HCT116 (cell line): ENCODE results near the gene SLAIN2. TPM values are rescaled to one million over a fixed set of nuclear protein-coding genes. Genes with fewer than 3 reads are reported as not detected.

Experiments used
- ATAC-seq: fragments of 200-7000 bp; cut with Tn5 transposase; 2 replicates; pipeline ENCODE4 v1.9.1; 2020; ENCODE audit warnings: mild to moderate bottlenecking, moderate library complexity
- BruUV-seq: library from RNA; stranded (reverse); fragments of 400-500 nt; replicated peaks from 2 replicates; lab custom pipeline; 2021; lab: Mats Ljungman, UMichigan
- CTCF ChIA-PET: fragments of 300-600 bp; sonication (Branson Sonifier 250); formaldehyde crosslinking; loops from one replicate; lab custom pipeline; 2021; ENCODE audit warnings: antibody characterized with exemption; lab: Charles Lee
- POLR2A ChIA-PET: fragments of 300-600, 350-600 bp; sonication (Branson Sonifier 250); formaldehyde crosslinking; loops from one replicate; lab custom pipeline; 2021; ENCODE audit warnings: antibody characterized with exemption; lab: Charles Lee
- RAD21 ChIA-PET, 2 experiments: fragments of 300-600 bp; sonication (Branson Sonifier 250); formaldehyde crosslinking; loops; one replicate each; lab custom pipeline; 2023; ENCODE audit warnings: low total read pairs in 2 of 2; ENCODE audit not compliant: uncharacterized antibody in 2 of 2, unreplicated experiment in 2 of 2, low non-redundant PET in 1 of 2; lab: Charles Lee
- DNase-seq: peaks from one replicate; pipeline ENCODE4 v3.0.0-alpha.2; 2010; ENCODE audit warnings: low read depth, low spot score
- H2AFZ ChIP-seq: fragments of 200-600 bp; shearing (Covaris generic), sonication (generic); 2 replicates; pipeline ENCODE4 v1.6.1; 2017; ENCODE audit warnings: low read depth, mixed run types, mixed read lengths, antibody characterized with exemption, low read length; ENCODE audit not compliant: poor library complexity, severe bottlenecking
- H3K27ac ChIP-seq: 2 replicates; pipeline ENCODE4 v1.5.1; 2012; ENCODE audit warnings: low read depth, low read length
- H3K27me3 ChIP-seq: fragments of 200-600 bp; sonication (generic); 2 replicates; pipeline ENCODE4 v1.6.1; 2016; ENCODE audit warnings: mixed run types, low read length, mixed read lengths; ENCODE audit not compliant: insufficient read depth
- H3K36me3 ChIP-seq, 2 experiments: fragments of 200-500 bp in 1 of 2; fragments of 200-600 bp in 1 of 2; sonication (Bioruptor generic) in 1 of 2; sonication (generic) in 1 of 2; 2 replicates each; pipeline versions ENCODE4 v1.5.1 to v1.6.1; 2014 to 2016; ENCODE audit warnings: low read length in 2 of 2, inconsistent platforms in 1 of 2, mixed read lengths in 1 of 2, mixed run types in 1 of 2; ENCODE audit not compliant: insufficient read depth in 2 of 2, control insufficient read depth in 1 of 2
- H3K4me1 ChIP-seq, 2 experiments: fragments of 200-600 bp in 1 of 2; sonication (generic) in 1 of 2; 2 replicates each; pipeline versions ENCODE4 v1.5.1 to v1.6.1; 2012 to 2017; ENCODE audit warnings: low read length in 2 of 2, inconsistent platforms in 1 of 2, mild to moderate bottlenecking in 1 of 2, mixed read lengths in 1 of 2, mixed run types in 1 of 2, moderate library complexity in 1 of 2; ENCODE audit not compliant: insufficient read depth in 2 of 2, control insufficient read depth in 1 of 2
- H3K4me2 ChIP-seq: fragments of 200-600 bp; sonication (generic); 2 replicates; pipeline ENCODE4 v1.6.1; 2017; ENCODE audit warnings: mixed run types, low read length, mixed read lengths
- H3K4me3 ChIP-seq, 2 experiments: fragments of 200-600 bp in 1 of 2; sonication (generic) in 1 of 2; replicated peaks in 1 of 2; 2 replicates each; pipeline ENCODE4 v1.5.1; 2011 to 2016; ENCODE audit warnings: low read length in 2 of 2, control low read depth in 1 of 2, low read depth in 1 of 2, mild to moderate bottlenecking in 1 of 2, mixed read lengths in 1 of 2, mixed run types in 1 of 2
- H3K79me2 ChIP-seq: fragments of 200-600 bp; sonication (generic); 2 replicates; pipeline ENCODE4 v1.6.1; 2017; ENCODE audit warnings: mild to moderate bottlenecking, mixed run types, low read length, moderate library complexity, mixed read lengths; ENCODE audit not compliant: insufficient read depth
- H3K9ac ChIP-seq: fragments of 200-600 bp; sonication (generic); 2 replicates; pipeline ENCODE4 v1.6.1; 2016; ENCODE audit warnings: low read length, mixed read lengths
- H3K9me2 ChIP-seq: fragments of 200-600 bp; sonication (generic), shearing (Covaris generic); 2 replicates; pipeline ENCODE4 v1.6.1; 2017; ENCODE audit warnings: mixed run types, mild to moderate bottlenecking, moderate library complexity; ENCODE audit not compliant: insufficient read depth
- H3K9me3 ChIP-seq, 2 experiments: fragments of 200-500 bp in 1 of 2; fragments of 200-600 bp in 1 of 2; sonication (Bioruptor generic) in 1 of 2; sonication (generic) in 1 of 2; 2 replicates each; pipeline ENCODE4 v1.6.1; 2014 to 2017; ENCODE audit warnings: low read length in 2 of 2, mixed read lengths in 2 of 2, inconsistent platforms in 1 of 2, low read depth in 1 of 2, mild to moderate bottlenecking in 1 of 2, mixed run types in 1 of 2, moderate library complexity in 1 of 2; ENCODE audit not compliant: control insufficient read depth in 1 of 2, insufficient read depth in 1 of 2
- H4K20me1 ChIP-seq: fragments of 200-600 bp; sonication (generic), shearing (Covaris generic); 2 replicates; pipeline ENCODE4 v1.6.1; 2017; ENCODE audit warnings: mixed run types, mild to moderate bottlenecking, moderate library complexity; ENCODE audit not compliant: insufficient read depth
- CBX3 ChIP-seq: IDR thresholded peaks from 2 replicates; pipeline ENCODE4 v1.6.1; 2012; ENCODE audit warnings: low read depth
- CEBPB ChIP-seq: IDR thresholded peaks from 2 replicates; pipeline ENCODE4 v1.6.1; 2012; ENCODE audit warnings: low read depth
- CTCF ChIP-seq, 3 experiments: fragments of 200-600 bp in 1 of 3; sonication (generic) in 1 of 3; IDR thresholded peaks in 2 of 3; conservative IDR thresholded peaks in 1 of 3; 2 replicates each; pipeline ENCODE4 v1.5.1; 2012 to 2017; ENCODE audit warnings: low read depth in 2 of 3, low read length in 2 of 3, antibody characterized with exemption in 1 of 3, borderline replicate concordance in 1 of 3, control low read depth in 1 of 3, mild to moderate bottlenecking in 1 of 3, mixed read lengths in 1 of 3, mixed run types in 1 of 3, moderate library complexity in 1 of 3; ENCODE audit not compliant: insufficient read depth in 1 of 3
- EGR1 ChIP-seq: IDR thresholded peaks from 2 replicates; pipeline ENCODE4 v1.6.1; 2012; ENCODE audit warnings: low read depth
- FOSL1 ChIP-seq: IDR thresholded peaks from 2 replicates; pipeline ENCODE4 v1.6.1; 2012; ENCODE audit warnings: low read depth
- POLR2AphosphoS5 ChIP-seq: IDR thresholded peaks from 2 replicates; pipeline ENCODE4 v1.6.1; 2011; ENCODE audit warnings: mild to moderate bottlenecking, low read depth, low read length, moderate library complexity
- RAD21 ChIP-seq: IDR thresholded peaks from 2 replicates; pipeline ENCODE4 v1.6.1; 2012; ENCODE audit warnings: low read depth, mild to moderate bottlenecking
- REST ChIP-seq: IDR thresholded peaks from 2 replicates; pipeline ENCODE4 v1.6.1; 2012; ENCODE audit warnings: low read depth
- SP1 ChIP-seq: IDR thresholded peaks from 2 replicates; pipeline ENCODE4 v1.6.1; 2012; ENCODE audit warnings: low read depth
- TCF7L2 ChIP-seq: IDR thresholded peaks from 2 replicates; pipeline ENCODE4 v1.7.0; 2011; ENCODE audit warnings: borderline replicate concordance, inconsistent platforms; ENCODE audit not compliant: insufficient read depth, insufficient read length; ENCODE audit errors: extremely low read depth
- ZBTB33 ChIP-seq: IDR thresholded peaks from 2 replicates; pipeline ENCODE4 v1.6.1; 2011; ENCODE audit warnings: mild to moderate bottlenecking, low read length, moderate library complexity; ENCODE audit not compliant: insufficient replicate concordance; ENCODE audit errors: extremely low read depth
- ZFX ChIP-seq: fragments of 450-650 bp; IDR thresholded peaks from 2 replicates; pipeline ENCODE4 v1.6.1; 2017
- ZNF274 ChIP-seq: fragments of 200-500 bp; sonication (Bioruptor generic); IDR thresholded peaks from 2 replicates; pipeline ENCODE4 v1.6.1; 2014; ENCODE audit warnings: mild to moderate bottlenecking, low read depth, low read length, inconsistent platforms
- intact Hi-C: fragments of 100-400 bp; cut with micrococcal nuclease; formaldehyde crosslinking; loops from 2 replicates; pipeline ENCODE4 v1.10.0; 2022
- total RNA-seq: library from RNA; stranded (reverse); gene quantifications from one replicate; pipeline ENCODE4 v1.2.1, GENCODE V29; 2021; ENCODE audit not compliant: unreplicated experiment
- TF ChIP-seq, protein P1 (sequence below): IDR thresholded peaks from 2 replicates; pipeline ENCODE4 v1.6.1; 2012

The SLAIN2 gene
- total RNA-seq, 1 experiment from 2014 or later, result 50.3 TPM

DNA sequence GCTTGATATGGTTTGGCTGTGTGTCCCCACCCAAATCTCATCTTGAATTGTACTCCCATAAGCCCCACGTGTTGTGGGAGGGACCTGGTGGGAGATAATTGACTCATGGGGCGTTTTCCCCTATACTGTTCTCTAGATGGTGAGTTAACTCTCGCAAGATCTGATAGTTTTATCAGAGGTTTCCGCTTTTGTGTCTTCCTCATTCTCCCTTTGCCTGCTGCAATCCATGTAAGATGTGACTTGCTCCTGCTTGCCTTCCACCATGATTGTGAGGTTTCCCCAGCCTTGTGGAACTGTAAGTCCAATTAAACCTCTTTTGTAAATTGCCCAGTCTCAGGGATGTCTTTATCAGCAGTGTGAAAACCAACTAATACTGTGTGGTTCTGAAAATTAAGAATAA, 11.5 kb downstream of the SLAIN2 start (continued):
- no peak for TF ChIP-seq ZFX
- TF ChIP-seq EGR1, result no peak
- TF ChIP-seq TCF7L2, result no peak
- TF ChIP-seq RAD21, result no peak
- TF ChIP-seq CBX3, result no peak
- TF ChIP-seq, protein P1, sequence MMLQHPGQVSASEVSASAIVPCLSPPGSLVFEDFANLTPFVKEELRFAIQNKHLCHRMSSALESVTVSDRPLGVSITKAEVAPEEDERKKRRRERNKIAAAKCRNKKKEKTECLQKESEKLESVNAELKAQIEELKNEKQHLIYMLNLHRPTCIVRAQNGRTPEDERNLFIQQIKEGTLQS, result no peak

DNA sequence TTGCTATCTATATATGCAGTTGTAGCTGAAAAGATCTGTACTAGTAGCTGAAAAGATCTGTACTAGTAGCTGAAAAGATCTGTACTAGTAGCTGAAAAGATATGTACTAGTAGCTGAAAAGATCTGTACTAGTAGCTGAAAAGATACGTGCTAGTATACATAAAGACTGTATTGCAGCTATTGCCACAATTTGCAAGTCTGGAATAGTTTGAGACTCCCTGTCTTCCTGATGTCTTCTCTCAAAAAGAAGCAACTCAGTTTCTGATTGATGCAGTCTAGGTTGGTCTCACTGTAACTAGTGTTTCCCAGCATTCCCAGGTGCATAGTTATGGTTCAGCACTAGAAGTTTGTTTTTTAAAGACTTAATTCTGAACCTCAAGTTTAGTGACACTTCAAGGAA, 15.0 kb downstream of the SLAIN2 start:
- intact Hi-C loops, result no loop called here
- Histone ChIP-seq H3K79me2 (peaks cover 62% of the 10 kb centered on the region), H3K4me1 (peaks cover 0 to 8% of the 10 kb centered on the region in 2 experiments; a peak in 2 of 4 replicates), H2AFZ (no peak overlapping the region), H3K9me2 (no peaks in the 10 kb centered on the region), H3K27ac (no peak overlapping the region), H3K36me3 (0 out of 4 replicates have a peak, but pooled peaks cover 0 to 3% of the 10 kb centered on the region in 2 experiments), H3K9me3 (no peaks in the 10 kb centered on the region), H4K20me1 (no peaks in the 10 kb centered on the region; the same call in 1 of the 2 replicates), H3K4me2 (no peak overlapping the region), H3K9ac (no peak overlapping the region), H3K27me3 (no peaks in the 10 kb centered on the region), H3K4me3 (no peak overlapping the region)
- DNase-seq (no peak), ATAC-seq (no peak)
- BruUV-seq, result no TSS peak
- ChIA-PET POLR2A (no interaction called here), RAD21 (no interaction called here), CTCF (interaction anchor here (0.6 kb wide), 1 partner anchor 15 kb away, joined by 3 read pairs; the partner anchor contains the start of gene SLAIN2)
- TF ChIP-seq CTCF (IDR thresholded peaks at IDR 0.05 in 2 of 3, conservative IDR thresholded peaks at IDR 0.05 in 1 of 3; ENCODE audit: borderline replicate concordance in 1 of 3, insufficient read depth in 1 of 3, low read depth in 2 of 3, low read length in 2 of 3) (no peak), FOSL1 (no peak), ZBTB33 (no peak), POLR2AphosphoS5 (no peak), RAD21 (no peak), SP1 (no peak), REST (no peak), ZNF274 (no peak), CEBPB (no peak), TCF7L2 (no peak)
